A549 (cell line): ENCODE results near the gene CDCA3. TPM values are rescaled to one million over a fixed set of nuclear protein-coding genes. Genes with fewer than 3 reads are reported as not detected.

Experiments used
- BHLHE40 ChIP-seq: IDR thresholded peaks from 2 replicates; pipeline ENCODE4 v1.6.1; 2012; ENCODE audit warnings: low read depth, low read length, inconsistent platforms
- CBX2 ChIP-seq: fragments of 200-600 bp; sonication (generic); IDR thresholded peaks from 2 replicates; pipeline ENCODE4 v1.6.1; 2016; ENCODE audit warnings: low read depth, mild to moderate bottlenecking, borderline replicate concordance
- CHD2 ChIP-seq: fragments of 150-350 bp; IDR thresholded peaks from 2 replicates; pipeline ENCODE4 v1.6.1; 2014; ENCODE audit warnings: low read length; ENCODE audit not compliant: partially characterized antibody
- EHF ChIP-seq: fragments of 250-450 bp; sonication (Bioruptor Pico); IDR thresholded peaks from 2 replicates; pipeline ENCODE4 v1.5.0; 2020; ENCODE audit warnings: mild to moderate bottlenecking
- EHMT2 ChIP-seq: fragments of 200-600 bp; sonication (generic); IDR thresholded peaks from 2 replicates; pipeline ENCODE4 v1.6.1; 2016; ENCODE audit warnings: antibody characterized with exemption, low read depth, mild to moderate bottlenecking, moderate library complexity
- ESRRA ChIP-seq: fragments of 150-350 bp; IDR thresholded peaks from 2 replicates; pipeline ENCODE4 v1.6.1; 2014; ENCODE audit warnings: mild to moderate bottlenecking, low read length, borderline replicate concordance
- FOSL2 ChIP-seq, 2 experiments: fragments of 450-650 bp in 1 of 2; fragments of >200 bp in 1 of 2; sonication (Bioruptor Twin) in 1 of 2; formaldehyde crosslinking; IDR thresholded peaks; 2 replicates each; pipeline versions ENCODE4 v1.5.0 to v1.6.1; 2016 to 2020; ENCODE audit warnings: mild to moderate bottlenecking in 1 of 2, moderate library complexity in 1 of 2
- HOXB13 ChIP-seq: fragments of 250-450 bp; sonication (Bioruptor Pico); IDR thresholded peaks from 2 replicates; pipeline ENCODE4 v1.5.0; 2020; ENCODE audit warnings: low read depth, mild to moderate bottlenecking, moderate library complexity
- HOXB5 ChIP-seq: fragments of 250-450 bp; sonication (Bioruptor Pico); IDR thresholded peaks from 2 replicates; pipeline ENCODE4 v1.5.0; 2020; ENCODE audit warnings: mild to moderate bottlenecking, moderate library complexity
- JUNB ChIP-seq: fragments of >200 bp; sonication (Bioruptor Twin); formaldehyde crosslinking; IDR thresholded peaks from 2 replicates; pipeline ENCODE4 v1.6.1; 2016
- KDM1A ChIP-seq: fragments of 200-600 bp; sonication (generic); IDR thresholded peaks from 2 replicates; pipeline ENCODE4 v1.6.1; 2016; ENCODE audit warnings: low read depth, mild to moderate bottlenecking
- MAZ ChIP-seq: fragments of 150-350 bp; IDR thresholded peaks from 2 replicates; pipeline ENCODE4 v1.6.1; 2014; ENCODE audit warnings: antibody characterized with exemption, low read depth, low read length, borderline replicate concordance
- MYC ChIP-seq: IDR thresholded peaks from 2 replicates; pipeline ENCODE4 v1.6.1; 2012; ENCODE audit warnings: mild to moderate bottlenecking, inconsistent platforms, low read length, improper control_type of control experiment, borderline replicate concordance
- NPAS2 ChIP-seq: fragments of 250-450 bp; sonication (Bioruptor Pico); IDR thresholded peaks from 2 replicates; pipeline ENCODE4 v1.8.0; 2022; ENCODE audit warnings: mild to moderate bottlenecking, moderate library complexity, borderline replicate concordance
- NR3C1 ChIP-seq: fragments of >200 bp; sonication (Bioruptor Twin); formaldehyde crosslinking; IDR thresholded peaks from 3 replicates; pipeline ENCODE4 v1.6.1; 2017
- PHF8 ChIP-seq: fragments of 200-600 bp; sonication (generic); IDR thresholded peaks from 2 replicates; pipeline ENCODE4 v1.6.1; 2016; ENCODE audit warnings: low read depth, mild to moderate bottlenecking, antibody characterized with exemption, moderate library complexity, borderline replicate concordance
- POLR2A ChIP-seq: IDR thresholded peaks from 2 replicates; pipeline ENCODE4 v1.6.1; 2012; ENCODE audit warnings: mild to moderate bottlenecking, low read length
- RARB ChIP-seq: fragments of 250-450 bp; sonication (Bioruptor Pico); IDR thresholded peaks from 2 replicates; pipeline ENCODE4 v1.8.0; 2021; ENCODE audit warnings: mild to moderate bottlenecking, moderate library complexity
- RNF2 ChIP-seq: fragments of 200-600 bp; sonication (generic); IDR thresholded peaks from 2 replicates; pipeline ENCODE4 v1.6.1; 2016; ENCODE audit warnings: low read depth, mild to moderate bottlenecking, antibody characterized with exemption, moderate library complexity, borderline replicate concordance
- TFCP2L1 ChIP-seq: fragments of 250-450 bp; sonication (Bioruptor Pico); IDR thresholded peaks from 2 replicates; pipeline ENCODE4 v1.5.0; 2021; ENCODE audit warnings: mild to moderate bottlenecking
- TP53 ChIP-seq: fragments of 250-450 bp; sonication (Bioruptor Pico); IDR thresholded peaks from 2 replicates; pipeline ENCODE4 v1.5.0; 2021; ENCODE audit warnings: mild to moderate bottlenecking, moderate library complexity
- ZFP36 ChIP-seq: fragments of 450-650 bp; IDR thresholded peaks from 2 replicates; pipeline ENCODE4 v1.6.1; 2014; ENCODE audit warnings: borderline replicate concordance; ENCODE audit not compliant: partially characterized antibody
- polyA plus RNA-seq, 4 experiments: library from polyadenylated mRNA; depleted of rRNA in 3 of 4; stranded (reverse); fragments of >200 nt; fragmentation: RNase III in 1 of 4; extraction: RNeasy Plus Mini Kit Qiagen cat#74134 plus additional on column Dnase treatment in 1 of 4; gene quantifications; 2 replicates in 3 of 4; 3 replicates in 1 of 4; pipeline ENCODE4 v1.2.3, GENCODE V29; 2011 to 2017
- TF ChIP-seq, protein P1 (sequence below): fragments of 250-450 bp; sonication (Bioruptor Pico); IDR thresholded peaks from 2 replicates; pipeline ENCODE4 v1.5.0; 2020; ENCODE audit warnings: low read depth, mild to moderate bottlenecking, moderate library complexity
- TF ChIP-seq, protein P2 (sequence below): fragments of >200 bp; sonication (Bioruptor Twin); formaldehyde crosslinking; IDR thresholded peaks from 2 replicates; pipeline ENCODE4 v1.6.1; 2016
- TF ChIP-seq, protein P3 (sequence below): IDR thresholded peaks from 2 replicates; pipeline ENCODE4 v1.6.1; 2012
- TF ChIP-seq, protein P4 (sequence below): fragments of 150-350 bp; IDR thresholded peaks from 2 replicates; pipeline ENCODE4 v1.6.1; 2014; ENCODE audit warnings: low read depth, mild to moderate bottlenecking, low read length
- TF ChIP-seq, protein P5 (sequence below): fragments of 200-600 bp; sonication (generic); IDR thresholded peaks from 2 replicates; pipeline ENCODE4 v1.6.1; 2016; ENCODE audit warnings: antibody characterized with exemption, mild to moderate bottlenecking, moderate library complexity
- TF ChIP-seq, protein P6 (sequence below): fragments of >200 bp; sonication (Bioruptor Twin); formaldehyde crosslinking; IDR thresholded peaks from 3 replicates; pipeline ENCODE4 v1.6.1; 2016
- TF ChIP-seq, protein P7 (sequence below): fragments of >200 bp; sonication (Bioruptor Twin); formaldehyde crosslinking; IDR thresholded peaks from 3 replicates; pipeline ENCODE4 v1.5.1; 2016

CDCA3 gene
- polyA plus RNA-seq, 2 of the 4 experiments (the other 2 are of a cell fraction) = 57.5 to 80.2 TPM

DNA sequence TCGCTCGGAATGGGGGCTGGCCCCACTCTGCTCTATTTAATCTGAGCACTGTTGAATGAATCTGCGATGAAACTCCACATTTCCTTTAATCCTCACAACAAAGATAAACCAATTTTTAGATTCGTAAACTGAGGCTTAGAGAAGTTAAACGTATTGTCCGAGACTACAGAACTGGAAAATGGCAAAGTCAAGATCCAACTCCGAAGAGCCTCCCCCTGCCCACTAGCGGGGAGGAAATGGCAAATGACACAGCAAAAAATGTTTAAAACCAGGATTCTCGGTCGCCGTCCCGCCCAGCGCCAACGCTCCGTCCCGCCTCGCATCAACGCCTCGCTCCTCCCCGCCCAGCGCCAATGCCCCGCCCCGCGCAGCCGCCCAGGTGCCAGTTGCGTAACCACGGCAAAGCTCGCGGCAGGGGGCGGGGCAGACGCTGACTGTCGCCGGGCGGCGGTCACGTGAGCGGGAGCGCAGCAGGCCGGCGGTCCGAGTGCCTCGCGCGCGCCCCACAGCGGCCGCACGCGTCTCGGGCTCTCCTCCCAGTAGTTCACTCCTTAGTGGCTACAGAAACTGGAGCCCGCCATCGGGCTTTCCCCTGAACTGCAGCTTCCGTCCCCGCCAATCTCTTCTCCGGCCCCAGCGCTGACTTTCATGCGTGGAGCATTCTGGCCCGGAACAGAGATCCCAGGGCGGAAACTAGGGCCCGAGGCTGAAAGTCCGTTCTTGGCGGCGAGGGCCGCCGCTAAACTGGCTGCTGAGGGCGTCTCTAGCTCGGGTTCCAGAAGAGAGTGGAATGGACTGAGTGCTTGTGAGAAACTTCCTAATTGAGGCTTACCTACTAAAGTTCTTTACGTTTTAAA is 39.9 kb upstream of the CDCA3 start (continued):
- TF ChIP-seq CBX2 (no peak), TFCP2L1 (CRISPR knock-in tag) (no peak), TP53 (CRISPR knock-in tag) (peak; percentile 79; the same call in 1 of the 2 replicates), EHMT2 (no peak), MYC (peak; percentile 79; the same call in 1 of the 2 replicates), ESRRA (no peak), RNF2 (no peak), BHLHE40 (peak; percentile 93), NR3C1 (no peak), POLR2A (peak; percentile 70), ZFP36 (no peak), MAZ (peak; percentile 6; the same call in 1 of the 2 replicates), PHF8 (no peak), NPAS2 (CRISPR knock-in tag) (peak; percentile 16; the same call in 1 of the 2 replicates), FOSL2 (IDR thresholded peaks at IDR 0.05) (no peak), FOSL2 (CRISPR knock-in tag; IDR thresholded peaks at IDR 0.05) (peak; percentile 82), KDM1A (no peak), JUNB (no peak), HOXB13 (0 out of 2 replicates have a peak, but pooled peaks have one; percentile 22), RARB (CRISPR knock-in tag) (no peak), HOXB5 (CRISPR knock-in tag) (no peak), EHF (CRISPR knock-in tag) (0 out of 2 replicates have a peak, but pooled peaks have one; percentile 67), CHD2 (no peak)
- TF ChIP-seq, protein P1, sequence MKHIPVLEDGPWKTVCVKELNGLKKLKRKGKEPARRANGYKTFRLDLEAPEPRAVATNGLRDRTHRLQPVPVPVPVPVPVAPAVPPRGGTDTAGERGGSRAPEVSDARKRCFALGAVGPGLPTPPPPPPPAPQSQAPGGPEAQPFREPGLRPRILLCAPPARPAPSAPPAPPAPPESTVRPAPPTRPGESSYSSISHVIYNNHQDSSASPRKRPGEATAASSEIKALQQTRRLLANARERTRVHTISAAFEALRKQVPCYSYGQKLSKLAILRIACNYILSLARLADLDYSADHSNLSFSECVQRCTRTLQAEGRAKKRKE (CRISPR knock-in tag) = no peak
- TF ChIP-seq, protein P2, sequence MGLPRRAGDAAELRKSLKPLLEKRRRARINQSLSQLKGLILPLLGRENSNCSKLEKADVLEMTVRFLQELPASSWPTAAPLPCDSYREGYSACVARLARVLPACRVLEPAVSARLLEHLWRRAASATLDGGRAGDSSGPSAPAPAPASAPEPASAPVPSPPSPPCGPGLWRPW = no peak
- TF ChIP-seq, protein P3, sequence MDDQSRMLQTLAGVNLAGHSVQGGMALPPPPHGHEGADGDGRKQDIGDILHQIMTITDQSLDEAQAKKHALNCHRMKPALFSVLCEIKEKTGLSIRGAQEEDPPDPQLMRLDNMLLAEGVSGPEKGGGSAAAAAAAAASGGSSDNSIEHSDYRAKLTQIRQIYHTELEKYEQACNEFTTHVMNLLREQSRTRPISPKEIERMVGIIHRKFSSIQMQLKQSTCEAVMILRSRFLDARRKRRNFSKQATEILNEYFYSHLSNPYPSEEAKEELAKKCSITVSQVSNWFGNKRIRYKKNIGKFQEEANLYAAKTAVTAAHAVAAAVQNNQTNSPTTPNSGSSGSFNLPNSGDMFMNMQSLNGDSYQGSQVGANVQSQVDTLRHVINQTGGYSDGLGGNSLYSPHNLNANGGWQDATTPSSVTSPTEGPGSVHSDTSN = 0 out of 2 replicates have a peak, but pooled peaks have one; percentile 45
- TF ChIP-seq, protein P4, sequence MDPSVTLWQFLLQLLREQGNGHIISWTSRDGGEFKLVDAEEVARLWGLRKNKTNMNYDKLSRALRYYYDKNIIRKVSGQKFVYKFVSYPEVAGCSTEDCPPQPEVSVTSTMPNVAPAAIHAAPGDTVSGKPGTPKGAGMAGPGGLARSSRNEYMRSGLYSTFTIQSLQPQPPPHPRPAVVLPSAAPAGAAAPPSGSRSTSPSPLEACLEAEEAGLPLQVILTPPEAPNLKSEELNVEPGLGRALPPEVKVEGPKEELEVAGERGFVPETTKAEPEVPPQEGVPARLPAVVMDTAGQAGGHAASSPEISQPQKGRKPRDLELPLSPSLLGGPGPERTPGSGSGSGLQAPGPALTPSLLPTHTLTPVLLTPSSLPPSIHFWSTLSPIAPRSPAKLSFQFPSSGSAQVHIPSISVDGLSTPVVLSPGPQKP = no peak
- TF ChIP-seq, protein P5, sequence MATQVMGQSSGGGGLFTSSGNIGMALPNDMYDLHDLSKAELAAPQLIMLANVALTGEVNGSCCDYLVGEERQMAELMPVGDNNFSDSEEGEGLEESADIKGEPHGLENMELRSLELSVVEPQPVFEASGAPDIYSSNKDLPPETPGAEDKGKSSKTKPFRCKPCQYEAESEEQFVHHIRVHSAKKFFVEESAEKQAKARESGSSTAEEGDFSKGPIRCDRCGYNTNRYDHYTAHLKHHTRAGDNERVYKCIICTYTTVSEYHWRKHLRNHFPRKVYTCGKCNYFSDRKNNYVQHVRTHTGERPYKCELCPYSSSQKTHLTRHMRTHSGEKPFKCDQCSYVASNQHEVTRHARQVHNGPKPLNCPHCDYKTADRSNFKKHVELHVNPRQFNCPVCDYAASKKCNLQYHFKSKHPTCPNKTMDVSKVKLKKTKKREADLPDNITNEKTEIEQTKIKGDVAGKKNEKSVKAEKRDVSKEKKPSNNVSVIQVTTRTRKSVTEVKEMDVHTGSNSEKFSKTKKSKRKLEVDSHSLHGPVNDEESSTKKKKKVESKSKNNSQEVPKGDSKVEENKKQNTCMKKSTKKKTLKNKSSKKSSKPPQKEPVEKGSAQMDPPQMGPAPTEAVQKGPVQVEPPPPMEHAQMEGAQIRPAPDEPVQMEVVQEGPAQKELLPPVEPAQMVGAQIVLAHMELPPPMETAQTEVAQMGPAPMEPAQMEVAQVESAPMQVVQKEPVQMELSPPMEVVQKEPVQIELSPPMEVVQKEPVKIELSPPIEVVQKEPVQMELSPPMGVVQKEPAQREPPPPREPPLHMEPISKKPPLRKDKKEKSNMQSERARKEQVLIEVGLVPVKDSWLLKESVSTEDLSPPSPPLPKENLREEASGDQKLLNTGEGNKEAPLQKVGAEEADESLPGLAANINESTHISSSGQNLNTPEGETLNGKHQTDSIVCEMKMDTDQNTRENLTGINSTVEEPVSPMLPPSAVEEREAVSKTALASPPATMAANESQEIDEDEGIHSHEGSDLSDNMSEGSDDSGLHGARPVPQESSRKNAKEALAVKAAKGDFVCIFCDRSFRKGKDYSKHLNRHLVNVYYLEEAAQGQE = no peak
- TF ChIP-seq, protein P6, sequence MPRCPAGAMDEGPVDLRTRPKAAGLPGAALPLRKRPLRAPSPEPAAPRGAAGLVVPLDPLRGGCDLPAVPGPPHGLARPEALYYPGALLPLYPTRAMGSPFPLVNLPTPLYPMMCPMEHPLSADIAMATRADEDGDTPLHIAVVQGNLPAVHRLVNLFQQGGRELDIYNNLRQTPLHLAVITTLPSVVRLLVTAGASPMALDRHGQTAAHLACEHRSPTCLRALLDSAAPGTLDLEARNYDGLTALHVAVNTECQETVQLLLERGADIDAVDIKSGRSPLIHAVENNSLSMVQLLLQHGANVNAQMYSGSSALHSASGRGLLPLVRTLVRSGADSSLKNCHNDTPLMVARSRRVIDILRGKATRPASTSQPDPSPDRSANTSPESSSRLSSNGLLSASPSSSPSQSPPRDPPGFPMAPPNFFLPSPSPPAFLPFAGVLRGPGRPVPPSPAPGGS = peak; percentile 87; the same call in 1 of the 3 replicates
- TF ChIP-seq, protein P7, sequence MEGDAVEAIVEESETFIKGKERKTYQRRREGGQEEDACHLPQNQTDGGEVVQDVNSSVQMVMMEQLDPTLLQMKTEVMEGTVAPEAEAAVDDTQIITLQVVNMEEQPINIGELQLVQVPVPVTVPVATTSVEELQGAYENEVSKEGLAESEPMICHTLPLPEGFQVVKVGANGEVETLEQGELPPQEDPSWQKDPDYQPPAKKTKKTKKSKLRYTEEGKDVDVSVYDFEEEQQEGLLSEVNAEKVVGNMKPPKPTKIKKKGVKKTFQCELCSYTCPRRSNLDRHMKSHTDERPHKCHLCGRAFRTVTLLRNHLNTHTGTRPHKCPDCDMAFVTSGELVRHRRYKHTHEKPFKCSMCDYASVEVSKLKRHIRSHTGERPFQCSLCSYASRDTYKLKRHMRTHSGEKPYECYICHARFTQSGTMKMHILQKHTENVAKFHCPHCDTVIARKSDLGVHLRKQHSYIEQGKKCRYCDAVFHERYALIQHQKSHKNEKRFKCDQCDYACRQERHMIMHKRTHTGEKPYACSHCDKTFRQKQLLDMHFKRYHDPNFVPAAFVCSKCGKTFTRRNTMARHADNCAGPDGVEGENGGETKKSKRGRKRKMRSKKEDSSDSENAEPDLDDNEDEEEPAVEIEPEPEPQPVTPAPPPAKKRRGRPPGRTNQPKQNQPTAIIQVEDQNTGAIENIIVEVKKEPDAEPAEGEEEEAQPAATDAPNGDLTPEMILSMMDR = peak; percentile 95
